ENCODE data around the gene CD247.

Gene CD247

DNA sequence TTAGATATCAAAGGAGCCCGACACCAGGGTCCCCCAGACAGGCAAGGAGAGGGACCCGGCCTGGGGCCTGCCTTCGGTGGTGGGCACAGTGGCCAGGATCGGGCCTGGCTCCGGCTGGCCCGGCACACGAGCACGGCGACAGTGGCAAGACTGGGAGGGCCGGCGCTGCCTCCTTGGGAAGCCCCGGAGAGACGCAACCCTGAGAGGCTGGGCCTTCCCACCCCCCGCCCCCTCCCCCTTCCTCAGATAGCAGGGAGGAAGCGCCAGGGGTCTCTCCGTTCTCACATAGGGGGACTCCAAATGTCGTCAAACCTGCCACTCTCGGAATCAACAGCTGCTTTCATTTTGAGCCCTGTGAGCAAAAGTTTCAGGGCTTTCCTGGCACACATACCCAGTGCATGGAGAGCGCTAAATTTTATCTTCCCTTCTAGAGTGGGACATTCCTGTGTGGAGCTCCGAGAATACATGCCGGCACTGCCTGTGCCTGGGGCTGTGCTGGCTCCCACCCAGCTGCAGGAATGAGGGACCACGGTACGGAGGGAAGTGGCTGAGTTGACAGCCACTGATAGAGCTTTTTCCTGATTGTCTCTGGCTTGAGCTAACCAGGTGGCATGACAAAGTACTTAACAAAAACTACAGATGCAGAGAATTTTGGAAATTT is 62.4 kb downstream of the CD247 start:
- ATAC-seq, result peak; percentile 59
- TF ChIP-seq OSR1 (CRISPR knock-in tag; IDR thresholded peaks at IDR 0.05) (no peak), CREB5 (CRISPR knock-in tag; IDR thresholded peaks at IDR 0.05; ENCODE audit: low read depth) (no peak), CSDC2 (CRISPR knock-in tag; IDR thresholded peaks at IDR 0.05) (no peak), ZNF8 (CRISPR knock-in tag; IDR thresholded peaks at IDR 0.05) (no peak)

- TF ChIP-seq ARNTL (CRISPR knock-in tag; IDR thresholded peaks at IDR 0.05; ENCODE audit: borderline replicate concordance, low read depth) (no peak), ISL1 (CRISPR knock-in tag; IDR thresholded peaks at IDR 0.05) (no peak)
- peak; percentile 90 for ATAC-seq
Observed at GRCh38 chr1:167454894-167455785, 63.2 kb downstream of the CD247 start.

- ATAC-seq, result no peak
- no peak for TF ChIP-seq TSHZ2 (CRISPR knock-in tag; IDR thresholded peaks at IDR 0.05)
- no peak for TF ChIP-seq OSR1 (CRISPR knock-in tag; IDR thresholded peaks at IDR 0.05)
- TF ChIP-seq ZFP30 (CRISPR knock-in tag; IDR thresholded peaks at IDR 0.05), result no peak
- no peak for TF ChIP-seq ZNF565 (CRISPR knock-in tag; conservative IDR thresholded peaks at IDR 0.05; ENCODE audit: low read depth)
- TF ChIP-seq ZC3H10 (CRISPR knock-in tag; IDR thresholded peaks at IDR 0.05), result no peak
- no peak for TF ChIP-seq BACH2 (CRISPR knock-in tag; IDR thresholded peaks at IDR 0.05; ENCODE audit: borderline replicate concordance)
- TF ChIP-seq CREB5 (CRISPR knock-in tag; IDR thresholded peaks at IDR 0.05; ENCODE audit: low read depth), result no peak
- no peak for TF ChIP-seq PPARA (CRISPR knock-in tag; IDR thresholded peaks at IDR 0.05; ENCODE audit: borderline replicate concordance)
- TF ChIP-seq ZFP3 (CRISPR knock-in tag; IDR thresholded peaks at IDR 0.05), result no peak
- TF ChIP-seq, protein P1, sequence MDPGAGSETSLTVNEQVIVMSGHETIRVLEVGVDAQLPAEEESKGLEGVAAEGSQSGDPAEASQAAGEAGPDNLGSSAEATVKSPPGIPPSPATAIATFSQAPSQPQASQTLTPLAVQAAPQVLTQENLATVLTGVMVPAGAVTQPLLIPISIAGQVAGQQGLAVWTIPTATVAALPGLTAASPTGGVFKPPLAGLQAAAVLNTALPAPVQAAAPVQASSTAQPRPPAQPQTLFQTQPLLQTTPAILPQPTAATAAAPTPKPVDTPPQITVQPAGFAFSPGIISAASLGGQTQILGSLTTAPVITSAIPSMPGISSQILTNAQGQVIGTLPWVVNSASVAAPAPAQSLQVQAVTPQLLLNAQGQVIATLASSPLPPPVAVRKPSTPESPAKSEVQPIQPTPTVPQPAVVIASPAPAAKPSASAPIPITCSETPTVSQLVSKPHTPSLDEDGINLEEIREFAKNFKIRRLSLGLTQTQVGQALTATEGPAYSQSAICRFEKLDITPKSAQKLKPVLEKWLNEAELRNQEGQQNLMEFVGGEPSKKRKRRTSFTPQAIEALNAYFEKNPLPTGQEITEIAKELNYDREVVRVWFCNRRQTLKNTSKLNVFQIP (CRISPR knock-in tag; IDR thresholded peaks at IDR 0.05; ENCODE audit: borderline replicate concordance, low read depth), result no peak
- no peak for TF ChIP-seq CSDC2 (CRISPR knock-in tag; IDR thresholded peaks at IDR 0.05)
- no peak for TF ChIP-seq ZNF70 (CRISPR knock-in tag; IDR thresholded peaks at IDR 0.05)
- TF ChIP-seq ESRRG (CRISPR knock-in tag; IDR thresholded peaks at IDR 0.05), result no peak
- no peak for TF ChIP-seq RARB (CRISPR knock-in tag; IDR thresholded peaks at IDR 0.05)
- TF ChIP-seq TCF4 (CRISPR knock-in tag; IDR thresholded peaks at IDR 0.05; ENCODE audit: borderline replicate concordance), result no peak
- TF ChIP-seq SNAI2 (CRISPR knock-in tag; IDR thresholded peaks at IDR 0.05), result no peak
- no peak for TF ChIP-seq PATZ1 (CRISPR knock-in tag; IDR thresholded peaks at IDR 0.05; ENCODE audit: borderline replicate concordance)
- no peak for TF ChIP-seq ZNF8 (CRISPR knock-in tag; IDR thresholded peaks at IDR 0.05)
- TF ChIP-seq, protein P2, sequence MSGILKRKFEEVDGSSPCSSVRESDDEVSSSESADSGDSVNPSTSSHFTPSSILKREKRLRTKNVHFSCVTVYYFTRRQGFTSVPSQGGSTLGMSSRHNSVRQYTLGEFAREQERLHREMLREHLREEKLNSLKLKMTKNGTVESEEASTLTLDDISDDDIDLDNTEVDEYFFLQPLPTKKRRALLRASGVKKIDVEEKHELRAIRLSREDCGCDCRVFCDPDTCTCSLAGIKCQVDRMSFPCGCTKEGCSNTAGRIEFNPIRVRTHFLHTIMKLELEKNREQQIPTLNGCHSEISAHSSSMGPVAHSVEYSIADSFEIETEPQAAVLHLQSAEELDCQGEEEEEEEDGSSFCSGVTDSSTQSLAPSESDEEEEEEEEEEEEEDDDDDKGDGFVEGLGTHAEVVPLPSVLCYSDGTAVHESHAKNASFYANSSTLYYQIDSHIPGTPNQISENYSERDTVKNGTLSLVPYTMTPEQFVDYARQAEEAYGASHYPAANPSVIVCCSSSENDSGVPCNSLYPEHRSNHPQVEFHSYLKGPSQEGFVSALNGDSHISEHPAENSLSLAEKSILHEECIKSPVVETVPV (CRISPR knock-in tag; IDR thresholded peaks at IDR 0.05), result no peak
- TF ChIP-seq GLIS3 (CRISPR knock-in tag; IDR thresholded peaks at IDR 0.05), result no peak
Observed at GRCh38 chr1:167454304-167454893, 63.9 kb downstream of the CD247 start.
